A549 treated with ZK216348 at 1 μM for 4 hours (cell line): ENCODE measurements around the gene OR4E1. TPM values are rescaled to one million over a fixed set of nuclear protein-coding genes. Genes with fewer than 3 reads are reported as not detected.

Experiments used
- total RNA-seq: library from RNA; stranded (reverse); fragments of 200-300 nt; extraction: Qiagen RNA extraction; gene quantifications from 5 replicates; pipeline ENCODE4 v1.2.3, GENCODE V29; 2022; ENCODE audit warnings: low read depth

The OR4E1 gene, protein sequence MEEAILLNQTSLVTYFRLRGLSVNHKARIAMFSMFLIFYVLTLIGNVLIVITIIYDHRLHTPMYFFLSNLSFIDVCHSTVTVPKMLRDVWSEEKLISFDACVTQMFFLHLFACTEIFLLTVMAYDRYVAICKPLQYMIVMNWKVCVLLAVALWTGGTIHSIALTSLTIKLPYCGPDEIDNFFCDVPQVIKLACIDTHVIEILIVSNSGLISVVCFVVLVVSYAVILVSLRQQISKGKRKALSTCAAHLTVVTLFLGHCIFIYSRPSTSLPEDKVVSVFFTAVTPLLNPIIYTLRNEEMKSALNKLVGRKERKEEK
- total RNA-seq = not detected in 5 replicates

DNA sequence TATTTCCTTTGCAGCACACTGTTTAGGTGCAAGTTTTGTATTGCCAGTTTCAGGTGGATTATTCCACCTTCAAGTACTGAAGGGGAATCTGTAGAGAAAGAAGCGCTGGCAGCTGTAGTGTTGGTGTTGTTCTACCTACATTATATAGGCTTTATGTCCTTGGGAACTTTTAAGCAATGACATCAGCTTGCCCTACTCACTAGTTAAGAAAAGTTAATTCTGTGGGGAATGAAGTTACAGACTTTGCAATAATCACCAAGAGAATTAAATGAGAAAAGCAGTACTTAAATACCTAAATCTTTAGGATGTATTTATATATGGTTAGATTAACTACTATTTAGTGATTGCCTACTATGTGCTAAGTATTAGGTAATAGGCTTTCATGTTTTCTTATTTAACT lies at the start of gene OR4E1:
OR4E1 (minus strand) TSS at position 101 of the 400 bp plus-strand sequence. CDS start 2,883 bp downstream, outside the sequence.

DNA sequence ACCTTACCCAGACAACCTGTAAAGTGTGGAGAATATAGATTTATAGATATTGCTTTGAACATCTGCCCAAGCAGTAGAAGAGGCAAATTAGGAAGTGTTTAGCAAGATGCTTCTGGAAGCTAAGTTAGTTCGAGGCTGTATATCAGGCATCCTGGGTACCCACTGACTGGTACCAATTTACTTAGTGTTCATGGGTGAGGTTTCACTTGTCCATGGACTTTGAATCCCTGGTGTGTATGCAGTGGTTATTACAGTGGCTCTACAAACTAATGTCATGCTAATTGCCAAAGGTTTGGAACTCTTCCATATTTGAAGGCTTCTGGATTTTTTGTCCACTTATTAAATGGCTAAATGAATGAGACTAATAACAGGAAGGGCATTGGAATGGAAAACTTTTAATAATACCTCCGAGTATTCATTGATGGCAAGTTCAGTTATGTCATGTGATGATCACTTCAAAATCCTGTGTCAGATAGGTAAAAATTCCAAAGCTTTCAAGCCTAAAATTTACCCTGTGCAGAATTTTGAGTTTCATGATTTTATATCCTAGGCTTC lies 20.2 kb downstream of the OR4E1 start, which contains the start of gene OR4E2:
OR4E2 (plus strand) TSS at position 505 of the 555 bp plus-strand sequence. CDS start 11,248 bp downstream, outside the sequence.

DNA sequence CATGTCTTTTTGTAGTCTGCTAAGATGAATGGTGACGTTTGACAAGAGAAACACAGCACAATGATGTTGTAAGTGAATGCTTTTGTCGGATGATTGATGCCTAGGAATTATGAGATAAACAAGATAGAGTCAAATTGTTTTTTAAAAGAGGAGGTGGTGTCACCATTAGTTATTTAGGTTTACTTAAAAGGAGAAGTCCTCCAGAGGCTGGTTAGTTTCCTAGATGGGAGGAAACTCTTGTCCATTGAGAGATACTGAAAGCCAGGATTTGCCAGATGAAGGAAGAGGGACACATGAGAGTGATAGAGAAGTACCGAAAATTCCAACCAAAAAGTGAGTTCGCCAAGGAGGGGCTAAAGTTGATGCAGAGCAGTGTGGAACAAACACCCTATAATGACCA lies 38.8 kb downstream of the OR4E1 start, which contains the start of gene OR10G2:
OR10G2 (minus strand) TSS at position 101 of the 400 bp plus-strand sequence; CDS start at position 3, 98 bp downstream.

Other genes starting within 250 kb of the OR4E1 start
- 38.8 to 42.2 TPM (median 41.1 TPM) in 5 replicates for gene CHD8, start 217.7 kb downstream of the OR4E1 start, total RNA-seq
- 9.2 to 14.2 TPM (median 12.8 TPM) in 5 replicates for gene RAB2B, start 196.9 kb downstream of the OR4E1 start, total RNA-seq
- gene TOX4, start 196.6 kb downstream of the OR4E1 start, total RNA-seq = 44.5 to 71.9 TPM (median 67.1 TPM) in 5 replicates
- 37.8 to 53.9 TPM (median 51.8 TPM) in 5 replicates for gene METTL3, start 162.5 kb downstream of the OR4E1 start, total RNA-seq
- gene SALL2, start 147.5 kb downstream of the OR4E1 start, total RNA-seq = 0.61 to 1.1 TPM (median 0.87 TPM) in 5 replicates
- gene OR10G3, start 93.7 kb downstream of the OR4E1 start, total RNA-seq = not detected in 5 replicates
- gene OR10G2, start 38.9 kb downstream of the OR4E1 start, total RNA-seq = not detected in 5 replicates
- gene OR4E2, start 20.0 kb downstream of the OR4E1 start, total RNA-seq = not detected in 5 replicates